Caco-2 (cell line): ENCODE measurements around the gene FHIT. TPM values are rescaled to one million over a fixed set of nuclear protein-coding genes. Genes with fewer than 3 reads are reported as not detected.

Experiments used
- BruUV-seq: library from RNA; stranded (reverse); fragments of 400-500 nt; replicated peaks from 2 replicates; lab custom pipeline; 2021; lab: Mats Ljungman, UMichigan
- CTCF ChIA-PET: fragments of 300-600 bp; sonication (Branson Sonifier 250); formaldehyde crosslinking; loops from one replicate; lab custom pipeline; 2022; ENCODE audit warnings: antibody characterized with exemption; lab: Charles Lee
- POLR2A ChIA-PET: fragments of 300-600 bp; sonication (Branson Sonifier 250); formaldehyde crosslinking; loops from one replicate; lab custom pipeline; 2022; ENCODE audit warnings: antibody characterized with exemption; lab: Charles Lee
- DNase-seq, 2 experiments: peaks; one replicate each; pipeline versions ENCODE4 v3.0.0 to v3.0.0-alpha.2; 2020 to 2022
- H3K27me3 ChIP-seq: replicated peaks from 2 replicates; pipeline ENCODE4 v1.6.0; 2011; ENCODE audit warnings: low read length; ENCODE audit not compliant: control insufficient read depth, insufficient read depth
- H3K36me3 ChIP-seq: 2 replicates; pipeline ENCODE4 v1.5.1; 2011; ENCODE audit warnings: low read length; ENCODE audit not compliant: control insufficient read depth, insufficient read depth
- H3K4me1 ChIP-seq: fragments of 250-450 bp; sonication (Bioruptor Pico); 2 replicates; pipeline ENCODE4 v1.5.1; 2020; ENCODE audit warnings: mild to moderate bottlenecking
- H3K4me3 ChIP-seq: 2 replicates; pipeline ENCODE4 v1.5.1; 2011; ENCODE audit warnings: low read depth, mild to moderate bottlenecking, control low read depth, low read length
- H3K9me3 ChIP-seq: fragments of 250-450 bp; sonication (Bioruptor Pico); 2 replicates; pipeline ENCODE4 v1.5.1; 2020; ENCODE audit warnings: mild to moderate bottlenecking, moderate library complexity
- H3K27ac Mint-ChIP-seq: one replicate; pipeline ENCODE4 v1.8.0; 2022; ENCODE audit warnings: mixed read lengths; ENCODE audit not compliant: unreplicated experiment
- H3K27me3 Mint-ChIP-seq: one replicate; pipeline ENCODE4 v1.8.0; 2022; ENCODE audit warnings: mixed read lengths; ENCODE audit not compliant: insufficient read depth, unreplicated experiment
- H3K36me3 Mint-ChIP-seq: one replicate; pipeline ENCODE4 v1.8.0; 2022; ENCODE audit warnings: mild to moderate bottlenecking, mixed read lengths; ENCODE audit not compliant: insufficient read depth, unreplicated experiment
- H3K4me1 Mint-ChIP-seq: one replicate; pipeline ENCODE4 v1.8.0; 2022; ENCODE audit warnings: low read depth, mixed read lengths; ENCODE audit not compliant: unreplicated experiment
- H3K4me3 Mint-ChIP-seq: one replicate; pipeline ENCODE4 v1.8.0; 2022; ENCODE audit warnings: mild to moderate bottlenecking, moderate library complexity, mixed read lengths; ENCODE audit not compliant: unreplicated experiment
- H3K9me3 Mint-ChIP-seq: one replicate; pipeline ENCODE4 v1.8.0; 2022; ENCODE audit warnings: mixed read lengths; ENCODE audit not compliant: unreplicated experiment
- CTCF ChIP-seq, 2 experiments: fragments of 200-600 bp in 1 of 2; IDR thresholded peaks; 1 replicate in 1 of 2; 2 replicates in 1 of 2; pipeline versions ENCODE4 v1.5.1 to v1.8.0; 2011 to 2022; ENCODE audit warnings: antibody characterized with exemption in 1 of 2, control low read depth in 1 of 2, inconsistent platforms in 1 of 2, low read depth in 1 of 2, low read length in 1 of 2, mild to moderate bottlenecking in 1 of 2, moderate library complexity in 1 of 2; ENCODE audit not compliant: insufficient read depth in 1 of 2, severe bottlenecking in 1 of 2, unreplicated experiment in 1 of 2
- intact Hi-C: fragments of 100-400 bp; cut with micrococcal nuclease; formaldehyde crosslinking; loops from one replicate; pipeline ENCODE4 v1.10.0; 2022; ENCODE audit not compliant: unreplicated experiment
- total RNA-seq: library from RNA; stranded (reverse); gene quantifications from 2 replicates; pipeline ENCODE4 v1.2.3, GENCODE V29; 2022

Gene FHIT
- total RNA-seq, 1 experiment from 2014 or later: 8.3 TPM

GRCh38 chr3:59876533-59877062 lies 1374.7 kb downstream of the FHIT start:
- Histone ChIP-seq H3K4me1 (no peaks in the 10 kb centered on the region), H3K27me3 (no peaks in the 10 kb centered on the region; the same call in 1 of the 2 replicates), H3K4me3 (no peak overlapping the region), H3K36me3 (no peaks in the 10 kb centered on the region), H3K9me3 (no peaks in the 10 kb centered on the region)
- ChIA-PET CTCF (no interaction called here), POLR2A (no interaction called here)
- Mint-ChIP-seq H3K27ac (no peak overlapping the region), H3K9me3 (no peaks in the 10 kb centered on the region), H3K4me1 (no peaks in the 10 kb centered on the region), H3K27me3 (peaks cover 11% of the 10 kb centered on the region), H3K36me3 (no peaks in the 10 kb centered on the region), H3K4me3 (no peak overlapping the region)
- no peak for TF ChIP-seq CTCF (IDR thresholded peaks at IDR 0.05; ENCODE audit: insufficient read depth in 1 of 2, low read depth in 1 of 2, low read length in 1 of 2, severe bottlenecking in 1 of 2, unreplicated experiment in 1 of 2)
- intact Hi-C loops: no loop called here
- no TSS peak for BruUV-seq
- DNase-seq: no peak

GRCh38 chr3:59873576-59874230 lies 1377.5 kb downstream of the FHIT start:
- CTCF ChIA-PET: no interaction called here
- no TSS peak for BruUV-seq
- H3K4me1 ChIP-seq: no peaks in the 10 kb centered on the region

GRCh38 chr3:59872128-59872527 lies 1379.1 kb downstream of the FHIT start:
- no peaks in the 10 kb centered on the region for H3K9me3 Mint-ChIP-seq
- no peaks in the 10 kb centered on the region for H3K4me1 Mint-ChIP-seq
- no peak for DNase-seq
- no peaks in the 10 kb centered on the region for H3K36me3 ChIP-seq
- no peak overlapping the region for H3K27ac Mint-ChIP-seq
- H3K4me3 ChIP-seq: no peak overlapping the region
- peaks cover 2% of the 10 kb centered on the region for H3K27me3 Mint-ChIP-seq
- no peaks in the 10 kb centered on the region; the same call in 1 of the 2 replicates for H3K27me3 ChIP-seq
- no peaks in the 10 kb centered on the region for H3K4me1 ChIP-seq
- no peak for TF ChIP-seq CTCF (IDR thresholded peaks at IDR 0.05; ENCODE audit: insufficient read depth in 1 of 2, low read depth in 1 of 2, low read length in 1 of 2, severe bottlenecking in 1 of 2, unreplicated experiment in 1 of 2)
- intact Hi-C loops: no loop called here
- BruUV-seq: no TSS peak
- no peak overlapping the region for H3K4me3 Mint-ChIP-seq
- H3K9me3 ChIP-seq: no peaks in the 10 kb centered on the region
- ChIA-PET POLR2A (no interaction called here), CTCF (no interaction called here)
- H3K36me3 Mint-ChIP-seq: no peaks in the 10 kb centered on the region

More at GRCh38 chr3:59873576-59874230, 1377.5 kb downstream of the FHIT start:
- DNase-seq: no peak
- no peak for TF ChIP-seq CTCF (IDR thresholded peaks at IDR 0.05; ENCODE audit: insufficient read depth in 1 of 2, low read depth in 1 of 2, low read length in 1 of 2, severe bottlenecking in 1 of 2, unreplicated experiment in 1 of 2)
- Mint-ChIP-seq H3K27ac (no peak overlapping the region), H3K27me3 (peaks cover 5% of the 10 kb centered on the region), H3K9me3 (no peaks in the 10 kb centered on the region), H3K4me1 (no peaks in the 10 kb centered on the region), H3K36me3 (no peaks in the 10 kb centered on the region), H3K4me3 (no peak overlapping the region)
- Histone ChIP-seq H3K36me3 (no peaks in the 10 kb centered on the region), H3K9me3 (no peaks in the 10 kb centered on the region), H3K4me3 (no peak overlapping the region), H3K27me3 (no peaks in the 10 kb centered on the region; the same call in 1 of the 2 replicates)
- POLR2A ChIA-PET: no interaction called here
- intact Hi-C loops: no loop called here
